Ishikawa (cell line): ENCODE measurements around the gene ETV6.

ENCODE experiments used
- CEBPB ChIP-seq: IDR thresholded peaks from 2 replicates; pipeline ENCODE4 v1.6.1; 2012
- CREB1 ChIP-seq: IDR thresholded peaks from 2 replicates; pipeline ENCODE4 v1.6.1; 2012; ENCODE audit warnings: low read depth
- EGR1 ChIP-seq: IDR thresholded peaks from 2 replicates; pipeline ENCODE4 v1.6.1; 2012
- EP300 ChIP-seq: IDR thresholded peaks from 2 replicates; pipeline ENCODE4 v1.6.1; 2012; ENCODE audit warnings: borderline replicate concordance
- FOXM1 ChIP-seq: IDR thresholded peaks from 2 replicates; pipeline ENCODE4 v1.6.1; 2012; ENCODE audit warnings: low read depth, borderline replicate concordance
- MAX ChIP-seq: IDR thresholded peaks from 2 replicates; pipeline ENCODE4 v1.6.1; 2012
- NFIC ChIP-seq: IDR thresholded peaks from 2 replicates; pipeline ENCODE4 v1.6.1; 2012
- RAD21 ChIP-seq: IDR thresholded peaks from 2 replicates; pipeline ENCODE4 v1.6.1; 2012; ENCODE audit warnings: low read depth
- REST ChIP-seq: IDR thresholded peaks from 2 replicates; pipeline ENCODE4 v1.6.1; 2012; ENCODE audit warnings: low read depth, mild to moderate bottlenecking
- TAF1 ChIP-seq: IDR thresholded peaks from 2 replicates; pipeline ENCODE4 v1.6.1; 2012; ENCODE audit warnings: low read depth, mild to moderate bottlenecking
- TCF12 ChIP-seq: IDR thresholded peaks from 2 replicates; pipeline ENCODE4 v1.6.1; 2012; ENCODE audit warnings: low read depth
- USF1 ChIP-seq: IDR thresholded peaks from 2 replicates; pipeline ENCODE4 v1.6.1; 2012
- YY1 ChIP-seq: IDR thresholded peaks from 2 replicates; pipeline ENCODE4 v1.6.1; 2012; ENCODE audit warnings: low read depth
- ZBTB7A ChIP-seq: IDR thresholded peaks from 2 replicates; pipeline ENCODE4 v1.6.1; 2012; ENCODE audit warnings: low read depth

- no peak for TF ChIP-seq EP300
- TF ChIP-seq FOXM1: no peak
- no peak for TF ChIP-seq RAD21
- TF ChIP-seq YY1: no peak
- no peak for TF ChIP-seq CEBPB
- TF ChIP-seq MAX: no peak
- no peak for TF ChIP-seq NFIC
- TF ChIP-seq EGR1: no peak
- no peak for TF ChIP-seq TCF12
- no peak for TF ChIP-seq REST
- no peak for TF ChIP-seq TAF1
- no peak for TF ChIP-seq CREB1
- TF ChIP-seq ZBTB7A: no peak
- TF ChIP-seq USF1: no peak
Measured at GRCh38 chr12:11808931-11809330, 159.5 kb downstream of the ETV6 start.
